ENCODE data around the gene MUCL1.

MUCL1 gene

DNA sequence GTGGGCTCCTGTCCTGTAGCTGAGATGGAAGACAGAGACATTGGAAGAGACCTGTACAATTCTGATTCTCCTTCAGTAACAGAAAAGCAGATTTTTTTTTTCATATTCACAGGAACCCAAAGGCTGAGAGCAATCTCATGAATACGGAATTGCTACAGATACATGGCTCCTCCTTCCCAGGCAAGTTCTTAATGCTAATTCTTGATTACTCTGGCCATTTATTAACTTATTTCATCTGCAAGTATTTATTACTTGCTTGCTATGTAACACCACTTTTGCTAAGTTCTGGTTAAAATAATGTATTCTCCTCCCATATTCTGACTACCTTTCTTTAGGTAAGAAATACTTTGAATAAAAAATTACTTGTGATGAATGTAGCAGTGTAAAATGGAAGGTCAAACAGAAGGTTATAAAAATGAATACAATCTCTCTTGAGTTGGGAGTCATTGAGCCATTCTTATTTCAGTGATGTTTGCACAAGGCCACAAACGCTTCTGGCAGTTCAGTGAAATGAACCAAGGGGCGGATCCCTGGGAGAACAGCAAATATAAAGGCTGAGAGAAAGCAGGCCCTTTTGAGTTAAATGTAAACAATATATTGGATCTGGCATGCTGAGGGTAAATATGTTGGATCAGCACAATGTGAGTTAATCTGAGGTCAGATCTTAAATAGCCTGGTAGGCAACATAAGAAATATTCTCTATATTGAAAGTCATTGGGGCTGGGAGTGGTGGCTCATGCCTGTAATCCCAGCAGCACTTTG, 37.6 kb downstream of the MUCL1 start:
- Histone ChIP-seq H3K9me3 (ENCODE audit: control insufficient read depth, low read depth, low read length) (no peaks in the 10 kb centered on the region), H3K4me3 (ENCODE audit: low read length) (no peak overlapping the region), H3K27ac (ENCODE audit: low read length) (no peak overlapping the region), H3K36me3 (ENCODE audit: control insufficient read depth, low read depth, low read length) (no peaks in the 10 kb centered on the region), H3K27me3 (ENCODE audit: control insufficient read depth, insufficient read depth, low read length) (no peaks in the 10 kb centered on the region), H3K4me1 (ENCODE audit: control insufficient read depth, low read depth, low read length) (no peaks in the 10 kb centered on the region), H3K9ac (ENCODE audit: low read length) (no peak overlapping the region)

All from iPS-18a (cell line).